ENCODE data around the gene TDRD1.
"Not testable (repeated sequence)": the region's sequence is repeated elsewhere in the genome, so short reads cannot be mapped to it uniquely, and the experiment has no call there.

Gene TDRD1, protein sequence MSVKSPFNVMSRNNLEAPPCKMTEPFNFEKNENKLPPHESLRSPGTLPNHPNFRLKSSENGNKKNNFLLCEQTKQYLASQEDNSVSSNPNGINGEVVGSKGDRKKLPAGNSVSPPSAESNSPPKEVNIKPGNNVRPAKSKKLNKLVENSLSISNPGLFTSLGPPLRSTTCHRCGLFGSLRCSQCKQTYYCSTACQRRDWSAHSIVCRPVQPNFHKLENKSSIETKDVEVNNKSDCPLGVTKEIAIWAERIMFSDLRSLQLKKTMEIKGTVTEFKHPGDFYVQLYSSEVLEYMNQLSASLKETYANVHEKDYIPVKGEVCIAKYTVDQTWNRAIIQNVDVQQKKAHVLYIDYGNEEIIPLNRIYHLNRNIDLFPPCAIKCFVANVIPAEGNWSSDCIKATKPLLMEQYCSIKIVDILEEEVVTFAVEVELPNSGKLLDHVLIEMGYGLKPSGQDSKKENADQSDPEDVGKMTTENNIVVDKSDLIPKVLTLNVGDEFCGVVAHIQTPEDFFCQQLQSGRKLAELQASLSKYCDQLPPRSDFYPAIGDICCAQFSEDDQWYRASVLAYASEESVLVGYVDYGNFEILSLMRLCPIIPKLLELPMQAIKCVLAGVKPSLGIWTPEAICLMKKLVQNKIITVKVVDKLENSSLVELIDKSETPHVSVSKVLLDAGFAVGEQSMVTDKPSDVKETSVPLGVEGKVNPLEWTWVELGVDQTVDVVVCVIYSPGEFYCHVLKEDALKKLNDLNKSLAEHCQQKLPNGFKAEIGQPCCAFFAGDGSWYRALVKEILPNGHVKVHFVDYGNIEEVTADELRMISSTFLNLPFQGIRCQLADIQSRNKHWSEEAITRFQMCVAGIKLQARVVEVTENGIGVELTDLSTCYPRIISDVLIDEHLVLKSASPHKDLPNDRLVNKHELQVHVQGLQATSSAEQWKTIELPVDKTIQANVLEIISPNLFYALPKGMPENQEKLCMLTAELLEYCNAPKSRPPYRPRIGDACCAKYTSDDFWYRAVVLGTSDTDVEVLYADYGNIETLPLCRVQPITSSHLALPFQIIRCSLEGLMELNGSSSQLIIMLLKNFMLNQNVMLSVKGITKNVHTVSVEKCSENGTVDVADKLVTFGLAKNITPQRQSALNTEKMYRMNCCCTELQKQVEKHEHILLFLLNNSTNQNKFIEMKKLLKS

DNA sequence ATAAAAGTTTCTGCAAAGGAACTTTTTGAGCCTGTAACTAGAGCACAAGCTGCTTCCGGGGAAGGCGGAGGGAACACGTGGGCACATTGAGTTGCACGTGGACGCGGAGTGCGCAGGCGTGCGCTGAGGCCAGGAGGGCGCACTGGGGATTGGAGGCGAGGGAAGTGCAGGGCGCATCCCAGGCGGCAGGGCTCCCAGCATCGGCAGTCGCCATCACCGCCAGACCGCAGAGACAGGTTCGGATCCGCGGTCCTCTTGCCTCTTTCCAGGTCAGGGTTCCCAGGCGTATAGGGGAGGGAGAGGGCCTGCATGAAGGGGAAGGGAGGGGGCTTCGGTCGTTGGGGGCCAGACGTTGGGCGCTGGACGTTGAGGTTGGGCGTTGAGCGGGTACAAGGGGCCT lies at the start of gene TDRD1:
Gene TDRD1 (plus strand): TSS at position 206 of the 400 bp plus-strand sequence. CDS start 8,479 bp downstream, outside the sequence.
- no peak for DNase-seq (ENCODE audit: low read depth, low spot score)

DNA sequence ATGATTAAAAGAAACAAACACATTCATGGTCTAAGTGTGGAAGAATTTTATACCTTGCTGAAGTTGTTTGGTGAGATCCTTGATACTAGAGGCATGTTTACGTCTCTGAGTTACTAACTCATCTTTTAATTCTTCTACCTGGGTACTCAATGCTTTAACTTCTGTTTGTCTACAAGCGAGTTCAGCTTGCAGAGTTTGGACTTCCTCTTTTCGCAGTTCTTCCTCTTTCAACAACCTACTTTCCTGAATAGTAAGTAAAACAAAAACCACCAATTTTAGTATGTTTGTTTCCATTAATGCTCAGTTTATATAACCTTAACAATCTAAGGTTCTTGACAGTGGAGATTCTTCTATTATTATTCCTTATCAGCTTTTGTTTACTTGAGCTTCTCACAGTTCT lies 48.1 kb upstream of the TDRD1 start:
- DNase-seq (ENCODE audit: low read depth, low spot score): no peak

DNA sequence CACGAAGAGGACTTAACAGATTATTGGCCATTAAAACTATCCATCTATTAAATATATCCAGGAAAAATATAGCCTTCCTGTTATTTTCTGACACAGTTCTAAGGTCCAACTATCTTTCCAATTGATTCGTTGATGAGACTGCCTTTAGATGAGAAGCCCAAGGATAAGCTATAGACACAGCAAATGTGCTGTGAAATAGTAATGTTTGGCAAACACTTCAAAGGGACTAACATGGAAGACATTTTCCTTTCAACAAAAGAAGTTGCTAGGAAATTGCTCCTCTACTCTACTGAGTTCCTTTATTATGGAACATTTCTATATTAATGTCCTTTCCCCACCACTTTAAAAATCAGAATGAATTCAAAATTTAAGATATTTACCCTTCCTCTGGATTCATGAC lies 43.7 kb upstream of the TDRD1 start:
- DNase-seq (ENCODE audit: low read depth, low spot score): no peak

DNA sequence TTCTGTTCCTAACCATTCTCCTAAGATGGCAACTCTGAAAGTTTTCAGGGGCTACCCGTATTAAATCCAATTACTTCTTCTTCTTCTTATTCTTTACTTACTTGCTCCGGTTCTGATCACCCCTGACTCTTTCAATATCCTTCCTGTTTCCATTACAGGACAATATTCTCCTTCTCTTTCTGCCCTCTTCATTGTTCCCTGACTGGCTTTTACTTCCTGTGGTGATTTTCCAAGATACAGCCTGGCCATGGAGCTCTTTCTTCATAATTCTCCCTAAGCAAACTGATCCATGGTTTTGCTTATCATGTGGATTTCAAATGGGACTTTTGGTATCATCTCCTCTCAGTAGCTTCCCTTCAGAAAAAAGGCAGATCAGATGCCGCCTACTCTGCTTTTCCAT lies 40.6 kb upstream of the TDRD1 start:
- DNase-seq (ENCODE audit: low read depth, low spot score): no peak

DNA sequence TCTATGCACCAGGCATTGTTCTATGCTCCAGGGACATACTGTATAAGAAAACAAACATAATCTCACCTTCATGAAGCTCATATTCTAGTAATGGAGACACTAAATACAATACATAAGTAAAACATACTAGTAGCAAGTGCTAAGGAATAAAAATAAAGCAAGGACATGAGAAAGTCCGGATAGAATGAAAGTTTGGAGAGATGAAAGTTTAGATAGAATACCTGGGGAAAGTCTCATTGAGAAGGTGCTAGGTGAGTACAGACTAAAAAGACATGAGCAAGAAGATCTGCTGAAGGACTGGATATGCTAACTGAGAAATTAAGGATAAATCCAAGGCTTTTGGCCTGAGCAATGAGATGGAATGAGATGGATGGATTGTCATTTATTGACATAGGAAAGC lies 39.1 kb upstream of the TDRD1 start:
- DNase-seq (ENCODE audit: low read depth, low spot score): no peak

DNA sequence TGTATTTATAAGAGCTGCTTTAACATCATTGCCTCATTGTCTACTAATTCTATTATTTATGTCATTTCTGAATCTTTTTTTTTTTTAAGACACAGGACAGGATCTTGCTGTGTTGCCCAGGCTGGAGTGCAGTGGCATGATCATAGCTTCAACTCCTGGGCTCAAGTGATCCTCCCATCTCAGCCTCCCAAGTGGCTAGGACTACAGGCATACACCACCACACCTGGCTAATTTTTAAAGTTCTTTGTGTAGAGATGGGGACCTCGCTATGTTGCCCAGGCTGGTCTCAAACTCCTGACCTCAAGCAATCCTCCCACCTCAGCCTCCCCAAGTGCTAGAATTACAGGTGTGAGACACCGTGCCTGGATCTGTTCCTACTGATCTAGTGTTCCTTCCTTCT lies 38.3 kb upstream of the TDRD1 start:
- not testable (repeated sequence) for DNase-seq (ENCODE audit: low read depth, low spot score)

DNA sequence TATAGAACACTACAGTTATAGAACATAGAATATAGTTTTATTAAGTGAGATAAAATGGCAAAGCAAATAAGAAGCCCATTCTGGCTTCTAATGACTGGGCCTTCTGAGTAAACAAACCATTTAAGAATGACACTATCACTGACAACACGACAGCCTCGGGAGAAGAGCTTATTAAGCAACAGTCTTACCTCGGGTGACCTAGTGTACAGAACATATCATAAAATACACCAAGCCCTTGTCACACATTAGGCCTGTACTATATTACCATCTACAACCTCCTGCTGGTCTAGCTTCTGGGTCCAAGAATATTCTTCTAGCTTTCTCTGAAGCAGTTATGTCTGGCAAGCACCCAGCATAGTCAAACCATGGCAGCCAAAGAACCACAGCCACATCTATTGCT lies 37.1 kb upstream of the TDRD1 start:
- no peak for DNase-seq (ENCODE audit: low read depth, low spot score)

DNA sequence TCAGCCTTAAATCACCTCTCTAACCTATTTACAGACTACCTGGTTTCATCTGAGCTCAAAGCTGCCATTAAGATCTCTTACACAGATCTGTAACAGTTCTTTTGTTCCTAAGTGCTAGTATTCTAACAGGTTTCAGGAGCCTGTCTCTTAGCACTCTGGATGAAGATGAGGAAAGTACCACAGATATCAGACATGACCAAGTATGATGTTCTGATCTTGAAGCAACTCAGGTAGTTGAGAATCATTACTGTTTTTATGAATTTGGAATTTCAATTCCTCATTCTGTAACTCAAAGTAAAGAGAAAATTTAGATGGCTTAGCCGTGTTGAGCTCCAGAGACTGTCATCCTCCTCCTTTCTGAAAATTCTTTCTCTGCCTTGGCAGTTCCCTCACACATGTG lies 36.0 kb upstream of the TDRD1 start:
- DNase-seq (ENCODE audit: low read depth, low spot score): no peak

DNA sequence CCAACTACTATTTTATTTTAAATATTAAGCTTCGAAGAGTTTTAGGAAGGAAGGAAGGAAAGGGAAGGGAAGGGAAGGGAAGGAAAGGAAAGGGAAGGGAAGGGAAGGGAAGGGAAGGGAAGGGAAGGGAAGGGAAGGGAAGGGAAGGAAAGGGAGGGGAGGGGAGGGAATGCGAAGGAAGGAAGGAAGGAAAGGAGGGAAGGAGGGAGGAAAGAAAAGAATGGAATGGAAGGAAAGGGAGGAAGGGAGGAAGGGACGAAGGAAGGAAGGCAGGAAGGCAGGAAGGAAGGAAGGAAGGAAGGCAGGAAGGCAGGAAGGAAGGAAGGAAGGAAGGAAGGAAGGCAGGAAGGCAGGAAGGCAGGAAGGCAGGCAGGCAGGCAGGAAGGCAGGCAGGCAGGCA lies 29.7 kb upstream of the TDRD1 start:
- not testable (repeated sequence) for DNase-seq (ENCODE audit: low read depth, low spot score)

DNA sequence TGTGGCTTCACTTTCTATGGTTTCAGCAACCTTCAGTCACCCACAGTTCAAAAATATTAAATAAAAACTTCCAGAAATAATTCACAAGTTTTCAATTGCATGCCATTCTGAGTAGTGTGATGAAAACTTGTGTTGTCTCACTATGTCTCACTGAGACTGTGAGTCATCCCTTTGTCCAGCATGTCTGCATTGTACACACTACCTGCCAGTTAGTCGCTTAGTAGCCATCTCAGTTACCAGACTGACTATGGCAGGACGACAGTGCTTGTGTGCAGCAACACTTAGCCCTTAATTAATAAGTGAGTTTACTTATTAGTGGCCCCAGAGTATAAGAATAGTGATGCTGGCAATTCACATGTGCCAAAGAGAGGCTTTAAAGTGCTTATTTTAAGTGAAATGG lies 27.7 kb upstream of the TDRD1 start:
- no peak for DNase-seq (ENCODE audit: low read depth, low spot score)

DNA sequence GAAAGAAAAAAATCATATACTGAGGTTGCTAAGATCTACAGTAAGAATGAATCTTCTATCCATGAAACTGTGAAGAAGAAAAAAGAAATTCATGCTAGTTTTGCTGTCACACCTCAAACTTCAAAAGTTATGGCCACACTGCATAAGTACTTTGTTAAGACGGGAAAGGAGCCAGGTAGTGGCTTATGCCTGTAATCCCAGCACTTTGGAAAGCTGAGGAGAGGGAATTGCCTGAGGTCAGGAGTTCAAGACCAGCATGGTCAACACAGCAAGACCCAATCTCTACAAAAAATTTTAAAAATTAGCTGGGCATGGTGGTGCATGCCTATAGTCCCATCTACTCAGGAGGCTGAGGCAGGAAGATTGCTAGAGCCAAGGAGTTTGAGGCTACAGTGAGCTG lies 27.3 kb upstream of the TDRD1 start:
- no peak for DNase-seq (ENCODE audit: low read depth, low spot score)

DNA sequence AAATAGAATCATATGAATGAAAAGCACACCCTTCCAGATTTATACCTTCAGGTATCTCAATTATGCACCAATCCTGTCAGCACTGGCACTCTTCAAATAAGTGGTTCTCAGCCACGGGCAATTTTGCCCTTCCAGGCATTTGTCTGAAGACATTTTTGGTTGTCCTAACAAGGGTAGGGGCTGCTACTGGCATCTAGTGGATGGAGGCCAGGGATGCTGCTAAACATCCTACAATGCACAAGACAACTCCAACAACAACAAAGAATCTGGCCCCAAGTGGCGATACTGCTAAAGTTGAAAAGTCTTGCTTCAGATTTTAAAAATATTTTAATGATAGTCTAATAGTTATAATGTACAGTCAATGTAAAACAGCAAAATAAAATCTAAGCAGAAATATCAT lies 21.2 kb upstream of the TDRD1 start:
- no peak for DNase-seq (ENCODE audit: low read depth, low spot score)

DNA sequence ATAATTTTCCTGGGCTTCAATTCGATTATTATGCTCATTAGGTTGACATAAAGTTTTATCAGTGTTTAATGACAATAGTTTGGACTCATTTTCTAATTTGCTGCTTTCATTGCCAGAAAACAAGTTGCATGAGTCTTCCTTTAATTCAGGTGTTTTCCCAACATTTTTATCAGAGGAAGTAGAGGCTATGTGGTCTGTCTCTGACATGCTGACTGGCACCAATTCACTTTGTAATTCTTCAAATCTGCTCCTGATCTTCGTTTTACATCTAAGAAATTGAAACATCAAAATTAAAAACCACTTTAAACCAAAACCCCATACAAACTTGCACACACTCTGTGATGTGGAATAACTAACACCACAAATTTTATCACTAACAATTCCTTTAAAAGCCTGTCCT lies 16.1 kb upstream of the TDRD1 start:
- no peak for DNase-seq (ENCODE audit: low read depth, low spot score)

DNA sequence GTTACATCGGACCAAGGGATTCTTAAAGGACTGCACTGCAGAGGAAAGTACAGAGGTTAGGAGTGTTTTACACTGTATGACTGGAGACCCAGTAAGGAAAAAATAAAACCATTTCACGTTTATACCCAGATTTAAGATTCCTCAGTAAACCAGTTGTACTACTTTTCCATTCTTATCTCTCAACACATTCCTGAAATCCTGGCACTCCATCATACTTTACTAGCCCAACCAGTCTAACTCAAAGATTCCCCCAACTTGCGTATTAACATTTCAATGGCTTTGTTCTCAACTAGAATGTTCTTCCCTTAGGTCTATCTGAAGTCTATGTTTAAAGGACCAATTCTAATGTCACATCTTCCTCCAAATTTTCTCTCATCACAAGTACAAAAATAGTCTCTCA lies 13.1 kb upstream of the TDRD1 start:
- DNase-seq (ENCODE audit: low read depth, low spot score): peak; percentile 42

DNA sequence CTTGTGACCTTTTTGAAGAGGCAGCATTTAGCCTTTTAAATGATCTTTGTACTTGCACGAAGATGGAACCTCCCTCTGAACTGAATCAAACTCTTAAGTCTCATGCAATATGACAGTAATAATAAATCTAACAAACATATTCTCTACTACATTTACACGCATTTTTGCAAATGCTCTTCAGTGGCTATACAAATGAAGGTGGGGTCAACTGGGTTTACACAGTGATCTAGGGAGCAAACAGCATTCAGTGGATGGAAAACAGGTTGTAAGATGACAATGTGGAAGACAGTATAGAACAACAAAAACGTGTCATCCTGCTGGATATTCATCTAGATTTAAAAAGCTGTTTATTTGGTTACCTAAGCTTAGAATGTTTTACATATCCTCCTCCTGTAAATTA lies 12.7 kb upstream of the TDRD1 start:
- DNase-seq (ENCODE audit: low read depth, low spot score): no peak

DNA sequence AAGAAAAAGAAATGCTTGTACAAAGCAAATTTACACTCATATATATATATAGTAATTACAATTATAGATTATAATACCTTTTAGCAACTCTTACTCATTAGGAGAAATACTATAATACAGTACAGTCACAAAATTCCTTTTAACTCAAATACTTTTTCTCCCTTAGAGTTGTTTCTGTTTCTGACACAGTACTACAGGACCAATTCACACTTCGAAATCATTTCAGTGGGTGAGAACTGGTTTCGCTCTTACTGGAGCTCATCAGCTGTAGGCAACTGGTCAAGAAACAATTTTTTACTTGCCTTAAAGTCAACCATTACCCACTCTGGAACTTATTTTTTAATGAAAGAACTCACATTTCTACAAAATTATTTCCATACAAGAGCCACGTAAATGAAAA lies 11.2 kb upstream of the TDRD1 start:
- no peak for DNase-seq (ENCODE audit: low read depth, low spot score)

DNA sequence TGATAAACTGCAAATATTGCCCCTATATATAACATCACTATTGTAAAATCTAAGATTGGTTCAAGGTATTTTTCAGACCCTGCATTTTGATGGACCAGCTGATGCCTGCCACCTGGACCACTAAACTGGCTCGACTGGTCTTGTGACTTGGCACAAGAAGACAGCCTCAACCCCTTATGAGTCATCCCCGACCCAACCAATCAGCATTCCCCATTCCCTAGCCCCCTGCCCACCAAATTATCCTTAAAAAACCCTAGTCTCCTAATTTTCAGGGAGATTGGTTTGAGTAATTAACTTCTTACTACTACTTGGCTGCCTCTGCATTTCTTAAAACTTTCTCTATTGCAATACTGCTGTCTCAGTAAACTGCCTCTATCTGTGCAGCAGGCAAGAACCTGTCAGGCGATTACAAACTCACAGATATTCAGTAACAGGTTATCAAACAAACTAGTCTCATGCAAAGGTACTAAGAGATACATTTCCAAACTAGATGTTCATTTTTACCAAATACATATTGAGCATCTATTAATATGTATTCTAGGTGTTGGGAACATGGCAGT lies 10.6 kb upstream of the TDRD1 start:
- no peak for DNase-seq (ENCODE audit: low read depth, low spot score)

DNA sequence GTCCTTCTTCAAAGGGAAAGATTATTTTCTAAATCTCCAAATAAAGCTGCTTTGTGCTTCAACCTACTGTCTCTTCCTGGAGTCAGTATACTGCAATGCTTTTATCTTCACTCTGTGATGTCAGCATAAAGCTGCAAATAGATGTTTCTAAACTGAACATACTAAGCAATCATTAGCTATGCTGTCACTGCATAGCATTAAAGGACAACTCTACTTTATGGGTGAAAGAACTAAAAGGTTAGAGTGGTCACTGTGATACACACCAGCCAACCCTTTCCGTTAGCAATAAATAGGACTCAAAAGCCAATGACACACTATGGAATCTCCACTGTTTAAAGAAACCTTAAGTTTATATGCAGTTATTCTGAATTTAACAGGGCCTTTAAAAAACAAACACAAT lies 6.9 kb upstream of the TDRD1 start:
- no peak for DNase-seq (ENCODE audit: low read depth, low spot score)

DNA sequence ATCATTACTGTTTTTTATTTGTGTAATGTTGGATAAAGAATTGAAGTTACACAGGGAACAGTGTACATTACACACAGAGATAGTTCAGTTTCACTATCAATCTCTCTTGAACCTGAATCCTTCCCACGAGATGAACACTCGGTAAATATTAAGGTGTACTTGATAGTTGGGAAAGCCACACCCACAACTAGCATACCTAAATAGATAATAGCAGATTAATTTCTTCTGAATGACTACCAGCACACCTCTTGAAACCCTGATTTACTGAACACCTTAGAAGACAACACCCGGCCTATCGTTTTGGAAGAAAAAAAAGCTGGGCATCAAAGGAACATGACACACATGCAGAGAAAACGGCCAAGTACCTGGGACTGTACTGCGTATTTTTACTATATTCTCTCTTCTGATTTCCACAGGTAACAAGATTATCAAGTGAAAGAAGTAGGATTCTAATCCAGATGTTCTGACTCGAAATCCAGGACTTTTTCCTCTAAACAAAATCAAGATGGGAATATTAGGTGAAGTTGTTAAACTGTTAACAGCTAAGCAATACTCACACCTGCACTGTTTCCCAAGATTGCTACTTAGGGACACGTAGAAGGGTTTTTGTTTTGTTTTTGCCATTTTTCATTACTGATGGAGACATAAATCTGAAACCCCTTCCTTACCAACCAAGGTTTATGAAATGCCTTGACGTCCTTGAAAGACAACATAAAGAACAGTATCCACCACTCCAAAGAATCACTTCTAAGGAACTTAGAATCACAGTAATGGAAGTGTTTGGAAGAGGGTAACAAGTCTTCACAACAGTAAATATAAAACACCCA lies 6.2 kb upstream of the TDRD1 start:
- no peak for DNase-seq (ENCODE audit: low read depth, low spot score)

DNA sequence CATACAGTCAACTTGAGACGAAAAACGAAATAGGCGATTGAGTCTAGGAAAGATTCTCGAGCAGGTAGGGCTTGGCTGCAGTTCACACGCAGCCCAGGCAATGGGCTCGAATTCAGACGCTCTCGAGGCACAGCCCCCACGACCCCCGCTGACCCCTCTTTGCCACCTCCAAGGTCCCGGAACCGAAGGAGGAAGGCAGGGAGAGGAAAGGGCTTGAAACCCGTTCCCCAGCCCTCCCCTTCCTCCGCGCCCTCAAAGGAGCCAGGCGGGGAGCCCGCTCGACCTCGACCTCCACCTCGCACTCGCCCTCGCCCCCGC lies 5.6 kb upstream of the TDRD1 start:
- no peak for DNase-seq (ENCODE audit: low read depth, low spot score)

Measured in ELF-1 (cell line).